Bone marrow (tissue), 2 donors: ENCODE results near the gene LAMB1.
"Not testable (repeated sequence)": the region's sequence is repeated elsewhere in the genome, so short reads cannot be mapped to it uniquely, and the experiment has no call there.

Source experiments
- DNase-seq, 2 donors: peaks; one replicate each; lab custom pipeline; 2025; lab: John Stamatoyannopoulos, UW

The LAMB1 gene

GRCh38 chr7:107917763-107918651, 85.0 kb downstream of the LAMB1 start:
- DNase-seq, result no peak

GRCh38 chr7:107915541-107915940, 87.4 kb downstream of the LAMB1 start:
- no peak for DNase-seq

GRCh38 chr7:107914831-107915230, 88.1 kb downstream of the LAMB1 start:
- no peak for DNase-seq

GRCh38 chr7:107913851-107914250, 89.1 kb downstream of the LAMB1 start:
- DNase-seq, result no peak

GRCh38 chr7:107911981-107912380, 91.0 kb downstream of the LAMB1 start:
- no peak for DNase-seq

DNA sequence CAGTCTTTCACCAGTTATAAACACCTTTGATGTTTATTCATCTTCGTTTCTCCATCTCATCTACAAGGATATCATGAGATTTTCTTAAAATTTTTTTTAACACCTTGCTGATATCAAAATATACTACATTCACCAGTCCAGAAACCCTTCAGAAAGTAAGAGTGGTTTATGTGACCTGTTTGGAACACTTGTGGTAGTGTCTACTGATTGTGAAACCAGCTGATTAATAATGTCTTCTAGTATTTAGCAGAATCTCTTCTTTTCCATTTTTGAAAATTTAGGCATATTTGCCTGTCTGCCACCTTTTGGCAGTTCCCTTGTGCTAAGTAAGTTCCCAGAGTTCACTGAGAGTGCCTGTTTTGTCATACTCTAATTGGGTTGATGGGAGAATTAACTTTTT, 93.5 kb downstream of the LAMB1 start:
- DNase-seq, result no peak

DNA sequence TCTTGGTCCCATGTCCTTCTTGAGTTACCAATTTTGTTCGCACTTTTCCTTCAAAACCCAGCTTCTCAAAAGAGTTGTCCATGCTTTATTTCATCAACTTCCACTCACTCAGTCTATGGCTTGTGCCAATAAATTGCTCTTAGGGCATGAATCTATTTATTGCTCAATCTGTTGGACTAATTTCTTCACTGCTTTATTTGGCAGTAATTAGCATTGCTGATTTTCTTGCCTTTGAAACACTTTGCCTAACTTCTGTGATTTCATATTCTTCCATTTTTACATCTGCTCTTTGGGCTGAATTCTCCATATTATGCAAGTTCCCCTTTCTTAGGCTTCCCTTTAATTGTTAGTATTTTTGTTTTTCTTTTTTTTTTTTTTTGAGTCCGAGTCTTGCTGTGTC, 95.2 kb downstream of the LAMB1 start:
- DNase-seq, result no peak

- no peak for DNase-seq
Measured at GRCh38 chr7:107902381-107902780, 100.6 kb downstream of the LAMB1 start.

DNA sequence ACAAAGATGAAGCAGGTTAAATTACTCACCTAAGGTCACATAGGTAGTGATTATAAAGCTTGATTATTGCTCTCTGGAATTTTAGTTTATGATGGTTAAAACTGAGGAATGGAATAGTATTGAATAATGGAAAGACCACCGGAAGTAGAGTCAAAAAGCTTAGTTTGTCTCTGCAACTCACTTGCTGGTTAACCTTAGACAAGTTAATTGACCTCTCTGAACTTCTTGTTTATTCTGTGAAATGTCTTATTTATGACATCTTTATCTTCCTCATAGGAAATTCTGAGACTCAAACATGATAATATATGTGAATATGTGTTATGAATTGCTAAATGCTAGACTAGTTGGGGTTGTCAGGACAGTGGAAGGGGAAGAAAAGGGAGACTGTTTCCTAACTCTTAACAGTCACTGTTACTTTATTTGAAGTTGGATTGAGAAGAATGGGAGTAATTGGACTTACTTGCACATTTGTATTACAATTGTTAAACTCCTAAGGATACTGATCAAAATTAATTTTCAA, 102.4 kb downstream of the LAMB1 start:
- DNase-seq, result no peak

GRCh38 chr7:107898997-107899594, 103.9 kb downstream of the LAMB1 start:
- no peak for DNase-seq

GRCh38 chr7:107892367-107892741, 110.6 kb downstream of the LAMB1 start:
- DNase-seq, result not testable (repeated sequence)

DNA sequence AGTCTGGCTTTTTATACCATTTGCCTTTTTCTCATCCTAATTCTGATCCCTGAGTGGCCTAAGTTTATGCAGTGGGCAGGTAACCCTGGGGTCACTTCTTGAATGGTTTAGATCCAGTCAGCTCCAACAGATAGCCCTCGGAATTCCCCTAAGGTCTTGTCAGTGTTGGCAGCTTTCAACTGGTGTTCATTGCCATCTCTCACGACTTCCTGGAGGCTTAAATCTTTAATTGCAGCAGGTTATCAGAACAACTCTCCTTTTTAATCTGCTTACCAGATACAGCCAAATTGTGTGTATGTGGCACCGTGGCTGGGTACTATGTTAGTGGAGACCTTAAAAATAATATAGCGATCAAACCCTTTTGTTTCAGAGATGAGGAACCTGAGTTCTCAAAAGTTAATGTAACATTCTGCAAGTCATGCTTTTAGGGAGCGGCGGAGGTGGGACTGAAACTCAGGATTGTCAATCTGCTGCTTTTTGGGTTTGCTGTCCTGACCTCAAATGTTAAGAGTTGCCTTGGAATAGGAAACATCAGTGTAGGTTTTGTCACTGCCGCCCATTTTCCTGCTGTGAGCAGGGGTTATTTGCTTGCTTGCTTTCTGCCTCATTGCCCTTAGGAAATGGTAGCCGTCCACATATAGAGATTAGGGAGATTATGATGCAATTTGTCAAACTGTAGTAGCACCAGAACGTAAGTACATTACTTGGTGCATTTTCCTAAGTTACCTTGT, 111.2 kb downstream of the LAMB1 start:
- no peak for DNase-seq

DNA sequence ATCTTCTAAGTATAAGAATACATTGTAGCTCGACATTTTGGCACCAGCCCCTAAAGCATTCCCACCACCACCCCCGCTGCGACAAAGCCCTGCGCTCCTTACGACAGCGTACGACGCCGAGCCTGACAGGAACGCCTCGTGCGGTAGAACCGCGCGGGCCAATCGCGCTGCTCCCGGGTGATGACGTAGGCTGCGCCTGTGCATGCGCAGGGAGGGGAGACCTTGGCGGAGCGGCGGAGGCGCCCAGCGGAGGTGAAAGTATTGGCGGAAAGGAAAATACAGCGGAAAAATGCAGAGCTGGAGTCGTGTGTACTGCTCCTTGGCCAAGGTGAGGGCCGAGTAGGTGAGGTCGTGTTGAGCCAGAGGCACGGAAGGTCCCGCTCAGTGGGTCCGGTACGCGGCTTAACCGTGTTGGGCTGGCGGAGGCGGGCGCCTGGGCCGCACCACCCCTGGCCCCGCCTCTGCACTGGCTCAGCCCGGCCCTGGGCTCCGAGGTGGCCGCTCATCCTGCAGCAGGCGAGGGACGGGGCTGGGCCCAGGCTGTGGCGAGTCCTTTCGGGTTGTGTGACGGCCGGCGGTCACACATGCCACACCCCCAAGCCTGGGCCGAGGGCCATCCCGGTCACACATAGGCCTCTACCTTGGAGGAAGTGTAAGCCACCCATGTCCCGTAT, 111.9 kb downstream of the LAMB1 start, which contains the start of gene DLD:
Gene DLD, plus strand, starts transcription at position 222 of the 674 bp plus-strand sequence. Its CDS starts 68 bp downstream, at position 290.
- peak; percentile 77 to 78 for DNase-seq

- DNase-seq, result no peak
Measured at GRCh38 chr7:107890493-107890961, 112.4 kb downstream of the LAMB1 start.

GRCh38 chr7:107889992-107890391, 113.0 kb downstream of the LAMB1 start:
- no peak for DNase-seq

DNA sequence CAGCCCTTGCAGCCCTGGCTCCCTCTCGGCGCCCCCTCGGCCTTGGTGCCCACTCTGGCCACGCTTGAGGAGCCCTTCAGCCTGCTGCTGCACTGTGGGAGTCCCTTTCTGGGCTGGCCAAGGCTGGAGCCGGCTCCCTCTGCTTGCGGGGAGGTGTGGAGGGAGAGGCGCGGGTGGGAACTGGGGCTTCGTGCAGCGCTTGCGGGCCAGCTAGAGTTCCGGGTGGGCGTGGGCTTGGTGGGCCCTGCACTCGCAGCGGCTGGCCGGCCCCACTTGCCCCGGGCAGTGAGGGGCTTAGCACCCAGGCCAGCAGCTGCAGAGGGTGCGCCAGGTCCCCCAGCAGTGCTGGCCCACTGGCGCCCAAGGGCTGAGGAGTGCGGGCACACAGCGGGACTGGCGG, 115.1 kb downstream of the LAMB1 start:
- not testable (repeated sequence) for DNase-seq

DNA sequence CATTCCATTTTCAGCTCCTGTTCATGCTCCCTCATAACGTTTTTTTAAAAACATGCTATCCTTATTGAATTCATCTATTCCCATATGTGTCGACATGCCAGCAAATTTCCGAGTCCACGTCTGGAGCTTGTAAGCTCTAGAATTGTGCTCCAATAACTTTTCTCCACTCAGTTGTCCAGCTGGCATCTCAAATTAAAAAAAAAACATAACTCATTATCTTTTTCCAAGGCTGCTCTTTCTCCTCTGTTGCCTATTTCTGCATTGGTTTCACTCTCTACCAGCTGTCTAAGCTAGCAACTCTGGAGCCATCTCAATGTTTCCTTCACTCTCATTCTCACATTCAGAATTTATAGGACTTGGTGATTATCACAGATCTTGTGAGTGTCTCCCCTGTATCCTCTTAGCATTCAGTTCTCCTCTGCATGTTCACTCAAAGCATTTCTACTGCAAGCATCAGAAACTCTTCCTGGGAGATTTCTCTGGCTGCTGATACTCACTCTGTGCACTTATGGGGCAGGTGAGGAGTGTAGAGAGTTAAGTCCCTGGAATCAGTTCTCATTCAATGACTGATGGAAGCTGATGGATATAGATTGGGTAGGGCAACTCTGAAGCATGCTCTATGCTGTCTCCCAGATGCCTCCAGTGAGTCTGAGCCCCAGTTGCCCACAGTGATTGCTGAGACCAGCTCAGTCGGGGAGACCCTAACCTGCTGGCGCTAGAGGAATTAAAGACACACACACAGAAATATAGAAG, 118.7 kb downstream of the LAMB1 start:
- no peak for DNase-seq

DNA sequence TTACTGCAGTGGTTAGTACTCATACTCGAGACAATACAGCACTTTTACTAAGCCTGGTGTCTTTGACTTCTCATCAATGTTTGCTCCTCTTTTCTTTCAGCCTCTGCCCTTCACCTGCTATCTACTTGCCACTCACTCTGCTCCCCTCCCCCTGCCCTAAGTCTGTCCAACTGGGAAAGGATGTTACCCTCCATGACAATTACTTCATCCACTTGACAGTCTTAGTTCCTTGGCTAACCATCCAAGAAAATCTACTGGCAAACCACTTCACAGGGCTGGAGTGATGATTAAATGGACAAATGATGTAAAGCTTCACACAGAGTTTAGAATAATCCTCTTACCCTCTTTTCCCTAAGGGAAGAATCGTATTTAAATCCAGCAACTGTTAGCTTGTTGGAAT, 120.2 kb downstream of the LAMB1 start:
- DNase-seq, result no peak

- DNase-seq, result peak in 1 of 2 donors; percentile 61
Measured at GRCh38 chr7:107879400-107880035, 123.4 kb downstream of the LAMB1 start.

DNA sequence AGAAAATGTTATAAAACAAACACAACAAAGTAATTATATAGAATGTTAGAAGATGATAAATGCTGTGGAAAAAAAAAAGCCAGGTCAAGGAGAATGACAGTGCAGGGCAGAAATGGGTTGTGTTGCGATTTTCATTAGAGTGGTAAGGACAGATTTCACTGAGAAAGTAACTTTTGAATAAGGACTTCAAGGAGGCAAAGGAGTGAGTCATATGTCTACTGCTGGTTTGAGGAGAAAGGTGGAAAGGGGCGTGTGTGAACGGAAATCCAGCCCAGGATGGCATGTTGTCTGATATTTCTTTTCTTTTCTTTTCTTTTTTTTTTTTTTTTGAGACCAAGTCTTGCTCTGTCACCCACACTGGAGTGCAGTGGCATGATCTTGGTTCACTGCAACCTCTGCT, 124.3 kb downstream of the LAMB1 start:
- DNase-seq, result no peak
